Measurements from ENCODE around the gene BSX.

Gene BSX

DNA sequence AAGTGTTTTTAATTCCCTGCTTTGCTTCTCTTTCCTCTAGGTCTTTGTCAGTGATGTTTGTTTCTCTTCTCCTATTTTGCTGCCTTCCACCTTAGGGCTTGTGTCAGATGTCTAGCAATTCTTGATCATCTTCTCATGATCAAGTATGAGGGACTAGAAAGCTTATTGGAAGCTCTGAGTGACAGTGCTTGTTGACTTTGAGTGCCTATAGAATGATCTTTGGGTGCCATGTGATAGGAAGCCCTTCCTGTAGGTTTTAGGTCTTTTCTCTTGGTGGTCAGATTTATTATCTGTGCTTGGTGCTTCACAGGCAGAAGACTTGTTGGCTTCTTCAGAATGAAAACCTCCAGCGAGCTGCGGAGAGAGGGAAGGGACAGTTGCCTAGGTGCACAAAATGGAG, 43.1 kb downstream of the BSX start:
- Histone ChIP-seq H3K27ac (ENCODE audit: low read length) (no peak overlapping the region), H3K4me1 (ENCODE audit: control insufficient read depth, low read depth, low read length) (no peaks in the 10 kb centered on the region), H3K36me3 (ENCODE audit: control insufficient read depth, low read depth, low read length) (no peaks in the 10 kb centered on the region), H3K27me3 (ENCODE audit: control insufficient read depth, insufficient read depth, low read length) (no peaks in the 10 kb centered on the region), H3K9ac (ENCODE audit: low read length) (no peak overlapping the region), H3K4me3 (ENCODE audit: low read length) (no peak overlapping the region), H3K9me3 (ENCODE audit: control insufficient read depth, low read depth, low read length) (no peaks in the 10 kb centered on the region)

DNA sequence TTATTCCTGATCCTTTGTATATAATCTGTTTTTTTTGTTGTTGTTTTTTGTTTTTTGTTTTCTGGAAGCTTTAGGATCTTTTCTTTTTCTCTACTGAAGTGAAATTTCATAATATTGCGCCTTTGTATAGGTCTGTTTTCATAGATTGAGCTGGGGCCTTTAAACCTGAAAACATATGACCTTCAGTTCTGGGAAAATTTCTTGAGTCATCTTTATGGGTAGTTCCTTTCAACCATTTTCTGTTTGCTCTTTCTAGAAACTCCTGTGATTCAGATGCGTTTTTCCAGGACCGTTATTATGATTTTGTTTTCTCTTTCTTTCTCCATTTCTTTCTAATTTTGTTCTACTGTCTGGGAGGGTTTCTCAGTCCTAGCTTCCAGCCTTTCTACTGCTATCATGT, 43.7 kb downstream of the BSX start:
- Histone ChIP-seq H3K9me3 (ENCODE audit: control insufficient read depth, low read depth, low read length) (no peaks in the 10 kb centered on the region), H3K27me3 (ENCODE audit: control insufficient read depth, insufficient read depth, low read length) (no peaks in the 10 kb centered on the region), H3K36me3 (ENCODE audit: control insufficient read depth, low read depth, low read length) (no peaks in the 10 kb centered on the region), H3K27ac (ENCODE audit: low read length) (no peak overlapping the region), H3K4me1 (ENCODE audit: control insufficient read depth, low read depth, low read length) (no peaks in the 10 kb centered on the region), H3K9ac (ENCODE audit: low read length) (no peak overlapping the region), H3K4me3 (ENCODE audit: low read length) (no peak overlapping the region)

DNA sequence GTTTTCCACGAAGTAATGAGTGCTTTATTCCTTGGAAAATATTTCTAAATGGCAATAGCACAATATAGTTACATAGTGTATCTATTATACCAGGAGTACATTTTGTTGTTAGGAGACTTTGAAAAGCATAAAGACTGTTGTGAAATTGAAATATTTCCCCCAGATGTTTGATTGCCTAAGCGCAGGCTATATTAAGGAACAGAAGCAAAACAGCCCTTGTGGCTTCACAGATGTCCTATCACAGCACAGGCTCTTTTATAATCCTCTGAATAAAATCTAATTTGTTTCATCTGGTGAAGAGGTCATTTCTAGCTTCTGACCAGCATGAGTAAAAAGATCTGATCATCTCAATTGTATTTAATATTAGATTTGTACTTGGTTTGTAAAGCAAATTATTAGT, 48.2 kb downstream of the BSX start:
- H3K36me3 ChIP-seq (ENCODE audit: control insufficient read depth, low read depth, low read length) = no peaks in the 10 kb centered on the region
- no peak overlapping the region for H3K9ac ChIP-seq (ENCODE audit: low read length)
- no peak overlapping the region for H3K27ac ChIP-seq (ENCODE audit: low read length)
- no peaks in the 10 kb centered on the region for H3K9me3 ChIP-seq (ENCODE audit: control insufficient read depth, low read depth, low read length)
- no peaks in the 10 kb centered on the region for H3K27me3 ChIP-seq (ENCODE audit: control insufficient read depth, insufficient read depth, low read length)
- H3K4me3 ChIP-seq (ENCODE audit: low read length) = no peak overlapping the region
- H3K4me1 ChIP-seq (ENCODE audit: control insufficient read depth, low read depth, low read length) = no peaks in the 10 kb centered on the region

DNA sequence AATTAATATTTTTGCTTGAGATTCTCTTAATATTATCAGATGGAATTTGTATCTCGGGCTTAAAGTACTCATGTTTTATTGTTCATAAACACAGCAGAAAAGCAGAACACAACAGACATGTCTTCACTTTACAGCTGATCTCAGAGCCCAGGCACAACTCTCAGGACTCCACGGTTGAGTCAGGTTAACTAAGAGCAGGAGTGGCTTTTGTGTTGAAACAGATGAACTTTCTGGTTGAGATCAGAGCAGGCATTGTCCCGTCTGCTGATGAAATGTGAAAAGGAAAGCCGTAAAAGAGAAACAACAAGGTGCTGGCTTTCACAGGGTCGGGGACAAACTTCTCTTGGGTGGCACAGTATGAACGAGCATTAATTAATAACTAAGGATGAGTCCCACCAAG, 50.1 kb downstream of the BSX start:
- H3K27me3 ChIP-seq (ENCODE audit: control insufficient read depth, insufficient read depth, low read length) = no peaks in the 10 kb centered on the region
- H3K36me3 ChIP-seq (ENCODE audit: control insufficient read depth, low read depth, low read length) = no peaks in the 10 kb centered on the region
- no peak overlapping the region for H3K27ac ChIP-seq (ENCODE audit: low read length)
- no peak overlapping the region for H3K4me3 ChIP-seq (ENCODE audit: low read length)
- H3K9me3 ChIP-seq (ENCODE audit: control insufficient read depth, low read depth, low read length) = no peaks in the 10 kb centered on the region
- H3K4me1 ChIP-seq (ENCODE audit: control insufficient read depth, low read depth, low read length) = no peaks in the 10 kb centered on the region
- no peak overlapping the region for H3K9ac ChIP-seq (ENCODE audit: low read length)

Data from iPS-18a (cell line).